ENCODE measurements around the gene SERPINA6. TPM values are rescaled to one million over a fixed set of nuclear protein-coding genes. Genes with fewer than 3 reads are reported as not detected.
"Not testable (repeated sequence)": the region's sequence is repeated elsewhere in the genome, so short reads cannot be mapped to it uniquely, and the experiment has no call there.

SERPINA6 gene, protein sequence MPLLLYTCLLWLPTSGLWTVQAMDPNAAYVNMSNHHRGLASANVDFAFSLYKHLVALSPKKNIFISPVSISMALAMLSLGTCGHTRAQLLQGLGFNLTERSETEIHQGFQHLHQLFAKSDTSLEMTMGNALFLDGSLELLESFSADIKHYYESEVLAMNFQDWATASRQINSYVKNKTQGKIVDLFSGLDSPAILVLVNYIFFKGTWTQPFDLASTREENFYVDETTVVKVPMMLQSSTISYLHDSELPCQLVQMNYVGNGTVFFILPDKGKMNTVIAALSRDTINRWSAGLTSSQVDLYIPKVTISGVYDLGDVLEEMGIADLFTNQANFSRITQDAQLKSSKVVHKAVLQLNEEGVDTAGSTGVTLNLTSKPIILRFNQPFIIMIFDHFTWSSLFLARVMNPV
- not detected for total RNA-seq
- polyA plus RNA-seq (ENCODE audit: insufficient read depth, low read depth, low replicate concordance): 1.8 TPM
- long read RNA-seq, donor 1: 0 reads
- long read RNA-seq, donor 2: 0 reads

GRCh38 chr14:94322648-94323570, at the start of gene SERPINA6:
Gene SERPINA6, minus strand, starts transcription at chr14:94323336. Its CDS starts 8,688 bp downstream, at chr14:94314648.
- intact Hi-C loops (cut with DNase I; ENCODE audit: low total_unique reads): no loop called here
- Histone ChIP-seq H3K4me1 (no peaks in the 10 kb centered on the region), H3K9me3 (no peaks in the 10 kb centered on the region), H3K27ac (no peak within 1 kb of the TSS), H3K36me3 (ENCODE audit: low read depth, missing control alignments) (no peaks in the 10 kb centered on the region), H3K27me3 (no peaks in the 10 kb centered on the region), H3K4me3 (no peak within 1 kb of the TSS)
- 56 to 57% methylated on average over 9 to 15 of the region's 15 CpGs for WGBS, 2 donors
- DNase-seq: no peak
- no peak for TF ChIP-seq POLR2A (IDR thresholded peaks at IDR 0.05)

DNA sequence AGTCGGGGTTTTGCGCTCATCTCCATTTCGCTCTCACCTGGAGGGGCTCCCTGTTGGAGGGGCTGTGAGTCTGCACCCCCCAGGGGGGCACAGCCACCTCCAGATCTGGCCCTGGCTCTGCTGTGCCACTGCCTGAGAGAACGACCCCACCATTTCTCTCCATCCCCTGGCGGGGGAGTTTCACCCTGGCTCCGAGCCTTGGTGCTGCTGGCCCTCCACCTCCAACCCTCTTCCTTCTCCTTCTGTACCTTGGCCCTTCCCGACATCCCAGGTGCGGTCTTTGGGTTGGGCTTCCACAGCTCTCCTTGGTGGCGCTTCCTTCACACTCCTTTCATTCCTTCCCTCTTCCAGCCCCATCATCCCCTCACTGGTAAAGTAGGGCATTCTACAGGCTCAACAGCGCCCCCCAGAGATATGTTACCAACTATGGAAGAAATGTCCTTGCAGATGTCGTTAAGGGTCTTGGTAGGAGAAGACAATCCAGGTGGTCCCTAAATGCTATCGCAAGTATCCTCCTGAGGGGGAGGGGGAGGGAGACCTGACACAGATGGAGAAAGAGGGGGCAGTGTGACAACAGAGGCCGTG, 49.0 kb upstream of the SERPINA6 start:
- H3K27me3 ChIP-seq: no peaks in the 10 kb centered on the region
- no peak for DNase-seq
- no peaks in the 10 kb centered on the region for H3K36me3 ChIP-seq (ENCODE audit: low read depth, missing control alignments)
- H3K27ac ChIP-seq: no peak overlapping the region
- no peaks in the 10 kb centered on the region for H3K4me1 ChIP-seq
- no peak overlapping the region for H3K4me3 ChIP-seq
- 84 to 86% methylated on average over 13 of the region's 13 CpGs for WGBS, 2 donors
- TF ChIP-seq, protein P1, sequence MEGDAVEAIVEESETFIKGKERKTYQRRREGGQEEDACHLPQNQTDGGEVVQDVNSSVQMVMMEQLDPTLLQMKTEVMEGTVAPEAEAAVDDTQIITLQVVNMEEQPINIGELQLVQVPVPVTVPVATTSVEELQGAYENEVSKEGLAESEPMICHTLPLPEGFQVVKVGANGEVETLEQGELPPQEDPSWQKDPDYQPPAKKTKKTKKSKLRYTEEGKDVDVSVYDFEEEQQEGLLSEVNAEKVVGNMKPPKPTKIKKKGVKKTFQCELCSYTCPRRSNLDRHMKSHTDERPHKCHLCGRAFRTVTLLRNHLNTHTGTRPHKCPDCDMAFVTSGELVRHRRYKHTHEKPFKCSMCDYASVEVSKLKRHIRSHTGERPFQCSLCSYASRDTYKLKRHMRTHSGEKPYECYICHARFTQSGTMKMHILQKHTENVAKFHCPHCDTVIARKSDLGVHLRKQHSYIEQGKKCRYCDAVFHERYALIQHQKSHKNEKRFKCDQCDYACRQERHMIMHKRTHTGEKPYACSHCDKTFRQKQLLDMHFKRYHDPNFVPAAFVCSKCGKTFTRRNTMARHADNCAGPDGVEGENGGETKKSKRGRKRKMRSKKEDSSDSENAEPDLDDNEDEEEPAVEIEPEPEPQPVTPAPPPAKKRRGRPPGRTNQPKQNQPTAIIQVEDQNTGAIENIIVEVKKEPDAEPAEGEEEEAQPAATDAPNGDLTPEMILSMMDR (IDR thresholded peaks at IDR 0.05): no peak
- TF ChIP-seq POLR2A (IDR thresholded peaks at IDR 0.05): no peak
- no peaks in the 10 kb centered on the region for H3K9me3 ChIP-seq
- intact Hi-C loops (cut with DNase I; ENCODE audit: low total_unique reads): no loop called here

DNA sequence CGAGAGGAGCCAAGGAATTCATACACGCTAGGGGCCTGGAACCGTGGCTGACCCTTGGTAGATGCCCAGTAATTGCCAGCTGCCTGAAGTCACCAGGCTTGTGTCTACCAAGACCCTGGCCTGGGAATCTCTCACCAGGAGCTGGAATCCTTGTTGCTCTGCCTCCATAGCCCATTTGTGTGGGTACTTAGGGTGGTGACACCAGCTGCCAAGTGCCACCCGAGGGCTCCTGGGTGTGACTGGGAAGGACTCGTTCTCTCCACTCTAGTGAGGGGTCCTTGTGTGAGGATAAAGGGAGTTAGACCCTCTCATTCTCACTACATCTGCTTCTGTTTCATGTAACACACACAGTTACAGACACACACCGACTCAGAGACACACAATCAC, 47.4 kb upstream of the SERPINA6 start:
- TF ChIP-seq, protein P1 (IDR thresholded peaks at IDR 0.05): no peak
- no peak for TF ChIP-seq POLR2A (IDR thresholded peaks at IDR 0.05)
- no peak for DNase-seq
- H3K36me3 ChIP-seq (ENCODE audit: low read depth, missing control alignments): no peaks in the 10 kb centered on the region
- 82 to 94% methylated on average over 3 to 6 of the region's 6 CpGs for WGBS, 2 donors
- H3K4me3 ChIP-seq: no peak overlapping the region
- H3K4me1 ChIP-seq: no peaks in the 10 kb centered on the region
- intact Hi-C loops (cut with DNase I; ENCODE audit: low total_unique reads): no loop called here
- no peaks in the 10 kb centered on the region for H3K27me3 ChIP-seq
- no peak overlapping the region for H3K27ac ChIP-seq
- no peaks in the 10 kb centered on the region for H3K9me3 ChIP-seq

GRCh38 chr14:94369766-94370523, 46.8 kb upstream of the SERPINA6 start:
- H3K4me1 ChIP-seq; intact Hi-C loops (cut with DNase I; ENCODE audit: low total_unique reads); DNase-seq; H3K9me3 ChIP-seq; H3K27ac ChIP-seq; H3K36me3 ChIP-seq (ENCODE audit: low read depth, missing control alignments); H3K4me3 ChIP-seq; H3K27me3 ChIP-seq: not testable (repeated sequence)
- 80 to 93% methylated on average over 5 to 17 of the region's 22 CpGs for WGBS, 2 donors

DNA sequence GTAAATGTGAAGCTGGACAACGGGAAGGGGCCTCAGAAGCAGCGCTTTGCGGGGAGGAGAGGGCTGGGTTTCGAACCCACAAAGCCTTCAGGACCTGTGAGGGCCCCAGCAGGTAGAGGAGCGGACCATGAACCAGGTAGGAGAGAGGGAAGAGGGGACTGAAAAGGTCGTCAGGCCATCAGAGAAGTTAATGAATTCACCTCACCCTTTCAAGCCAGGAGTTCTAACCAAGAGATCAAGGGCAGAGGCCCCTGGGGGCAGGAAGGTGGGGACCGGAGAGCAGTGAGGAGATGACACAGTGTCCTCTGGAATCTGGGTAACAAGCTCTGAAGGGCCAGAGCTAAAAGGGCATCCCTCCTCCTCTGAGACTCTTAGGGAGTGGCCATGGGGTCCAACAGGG, 45.8 kb upstream of the SERPINA6 start:
- H3K36me3 ChIP-seq (ENCODE audit: low read depth, missing control alignments): no peaks in the 10 kb centered on the region
- H3K27ac ChIP-seq: no peak overlapping the region
- no peaks in the 10 kb centered on the region for H3K4me1 ChIP-seq
- no peak overlapping the region for H3K4me3 ChIP-seq
- H3K27me3 ChIP-seq: no peaks in the 10 kb centered on the region
- intact Hi-C loops (cut with DNase I; ENCODE audit: low total_unique reads): no loop called here
- no peak for TF ChIP-seq POLR2A (IDR thresholded peaks at IDR 0.05)
- TF ChIP-seq, protein P1 (IDR thresholded peaks at IDR 0.05): no peak
- WGBS, 2 donors: 82 to 94% methylated on average over 7 of the region's 7 CpGs
- H3K9me3 ChIP-seq: no peaks in the 10 kb centered on the region
- DNase-seq: no peak

Data from testis (tissue), 5 donors.